Neural progenitor cell (in vitro differentiated cells): ENCODE measurements around the gene EOMES.

Experiments
- CTCF ChIP-seq: fragments of 200-600 bp; sonication (generic); IDR thresholded peaks from 2 replicates; pipeline ENCODE4 v1.5.1; 2017; ENCODE audit warnings: antibody characterized with exemption, mild to moderate bottlenecking
- EZH2 ChIP-seq: fragments of 200-600 bp; sonication (generic); IDR thresholded peaks from 2 replicates; pipeline ENCODE4 v1.6.1; 2017; ENCODE audit warnings: antibody characterized with exemption, mild to moderate bottlenecking, moderate library complexity
- EZH2phosphoT487 ChIP-seq: fragments of 200-600 bp; sonication (generic); IDR thresholded peaks from 2 replicates; pipeline ENCODE4 v1.6.1; 2017; ENCODE audit warnings: antibody characterized with exemption

GRCh38 chr3:27673701-27674100 lies 48.4 kb downstream of the EOMES start:
- TF ChIP-seq EZH2 (no peak), CTCF (no peak), EZH2phosphoT487 (no peak)
